IMR-90 (cell line): Measurements from ENCODE around the gene ARHGAP5. TPM values are rescaled to one million over a fixed set of nuclear protein-coding genes. Genes with fewer than 3 reads are reported as not detected.

Experiments used
- ATAC-seq: fragments of 200-7000 bp; cut with Tn5 transposase; 2 replicates; pipeline ENCODE4 v1.9.1; 2020; ENCODE audit warnings: low read depth, mild to moderate bottlenecking, moderate library complexity
- BruUV-seq: library from RNA; stranded (reverse); fragments of 400-500 nt; replicated peaks from 2 replicates; lab custom pipeline; 2021; lab: Mats Ljungman, UMichigan
- CTCF ChIA-PET: fragments of 300-600 bp; formaldehyde crosslinking; extraction: SDS; loops from one replicate; lab custom pipeline; 2021; ENCODE audit warnings: antibody characterized with exemption; lab: Yijun Ruan, JAX
- POLR2A ChIA-PET: fragments of 300-600 bp; sonication (Branson Sonifier 250); formaldehyde crosslinking; loops from one replicate; lab custom pipeline; 2022; ENCODE audit warnings: antibody characterized with exemption; ENCODE audit not compliant: unreplicated experiment; lab: Charles Lee
- DNase-seq: peaks from one replicate; pipeline ENCODE4 v3.0.0; 2013
- H2AFZ ChIP-seq: replicated peaks from 2 replicates; pipeline ENCODE3; 2013; ENCODE audit warnings: low read length, mild to moderate bottlenecking; ENCODE audit not compliant: poor library complexity
- H2AK5ac ChIP-seq: 2 replicates; pipeline ENCODE4 v1.6.1; 2013; ENCODE audit warnings: low read depth, low read length, inconsistent platforms
- H2AK9ac ChIP-seq: replicated peaks from 2 replicates; pipeline ENCODE3; 2013; ENCODE audit warnings: mild to moderate bottlenecking, low read depth, low read length, moderate library complexity; ENCODE audit not compliant: poor library complexity
- H2BK120ac ChIP-seq: 2 replicates; pipeline ENCODE4 v1.6.1; 2013; ENCODE audit warnings: low read depth, low read length, inconsistent platforms
- H2BK15ac ChIP-seq: 3 replicates; pipeline ENCODE4 v1.6.1; 2013; ENCODE audit warnings: low read depth, low read length, inconsistent platforms
- H2BK20ac ChIP-seq: 2 replicates; pipeline ENCODE4 v1.6.1; 2013; ENCODE audit warnings: low read depth, mild to moderate bottlenecking, inconsistent platforms, low read length, moderate library complexity
- H2BK5ac ChIP-seq: 2 replicates; pipeline ENCODE4 v1.6.1; 2013; ENCODE audit warnings: mild to moderate bottlenecking, low read depth, low read length, inconsistent platforms; ENCODE audit not compliant: poor library complexity, severe bottlenecking
- H3K14ac ChIP-seq: replicated peaks from 2 replicates; pipeline ENCODE4 v1.6.1; 2013; ENCODE audit warnings: low read depth, low read length, inconsistent platforms
- H3K18ac ChIP-seq: 2 replicates; pipeline ENCODE4 v1.6.1; 2013; ENCODE audit warnings: low read depth, low read length, control low read depth
- H3K23ac ChIP-seq: 2 replicates; pipeline ENCODE4 v1.6.1; 2013; ENCODE audit warnings: low read depth, low read length, inconsistent platforms
- H3K27ac ChIP-seq: 2 replicates; pipeline ENCODE4 v1.5.1; 2013; ENCODE audit warnings: mild to moderate bottlenecking, control low read depth, low read length; ENCODE audit not compliant: insufficient read depth
- H3K27me3 ChIP-seq: 2 replicates; pipeline ENCODE4 v1.6.1; 2013; ENCODE audit warnings: low read length; ENCODE audit not compliant: control insufficient read depth, insufficient read depth
- H3K36me3 ChIP-seq: 2 replicates; pipeline ENCODE4 v1.6.1; 2013; ENCODE audit warnings: low read length, mixed read lengths; ENCODE audit not compliant: control insufficient read depth, insufficient read depth
- H3K4ac ChIP-seq: 2 replicates; pipeline ENCODE4 v1.6.1; 2013; ENCODE audit warnings: low read depth, low read length, inconsistent platforms
- H3K4me1 ChIP-seq: 2 replicates; pipeline ENCODE4 v1.6.1; 2013; ENCODE audit warnings: low read length, mixed read lengths; ENCODE audit not compliant: control insufficient read depth, insufficient read depth
- H3K4me2 ChIP-seq: 2 replicates; pipeline ENCODE4 v1.6.1; 2013; ENCODE audit warnings: low read depth, mild to moderate bottlenecking, control low read depth, low read length, moderate library complexity
- H3K4me3 ChIP-seq: 2 replicates; pipeline ENCODE4 v1.5.1; 2013; ENCODE audit warnings: low read depth, mild to moderate bottlenecking, control low read depth, low read length, moderate library complexity; ENCODE audit not compliant: insufficient read depth
- H3K56ac ChIP-seq: 2 replicates; pipeline ENCODE4 v1.6.1; 2013; ENCODE audit warnings: low read length, inconsistent platforms; ENCODE audit not compliant: insufficient read depth; ENCODE audit errors: extremely low read depth
- H3K79me1 ChIP-seq, 2 experiments: 2 replicates each; pipeline ENCODE4 v1.6.1; 2013; ENCODE audit warnings: low read length in 2 of 2, inconsistent platforms in 1 of 2, low read depth in 1 of 2
- H3K9ac ChIP-seq: 2 replicates; pipeline ENCODE4 v1.6.1; 2013; ENCODE audit warnings: low read depth, low read length, control low read depth
- H3K9me1 ChIP-seq: 2 replicates; pipeline ENCODE4 v1.6.1; 2013; ENCODE audit warnings: low read length, inconsistent platforms; ENCODE audit not compliant: insufficient read depth
- H3K9me3 ChIP-seq: 2 replicates; pipeline ENCODE4 v1.6.1; 2013; ENCODE audit warnings: low read length; ENCODE audit not compliant: control insufficient read depth, insufficient read depth
- H4K20me1 ChIP-seq: 2 replicates; pipeline ENCODE4 v1.6.1; 2013; ENCODE audit warnings: low read length, inconsistent platforms; ENCODE audit not compliant: insufficient read depth
- H4K5ac ChIP-seq: 2 replicates; pipeline ENCODE4 v1.6.1; 2013; ENCODE audit warnings: mild to moderate bottlenecking, low read depth, low read length, control low read depth
- H4K8ac ChIP-seq, 2 experiments: 2 replicates each; pipeline ENCODE4 v1.6.1; 2013; ENCODE audit warnings: low read depth in 2 of 2, low read length in 2 of 2, control low read depth in 1 of 2, inconsistent platforms in 1 of 2
- H4K91ac ChIP-seq: 2 replicates; pipeline ENCODE4 v1.6.1; 2013; ENCODE audit warnings: low read depth, low read length, inconsistent platforms; ENCODE audit not compliant: insufficient read depth
- BHLHE40 ChIP-seq: fragments of 150-350 bp; IDR thresholded peaks from 2 replicates; pipeline ENCODE4 v1.6.1; 2016; ENCODE audit warnings: mild to moderate bottlenecking, low read depth, low read length
- CEBPB ChIP-seq: IDR thresholded peaks from 2 replicates; pipeline ENCODE4 v1.6.1; 2012; ENCODE audit warnings: low read depth, low read length, improper control_type of control experiment
- CHD1 ChIP-seq: IDR thresholded peaks from 2 replicates; pipeline ENCODE4 v1.6.1; 2012; ENCODE audit warnings: low read depth, low read length, improper control_type of control experiment
- CTCF ChIP-seq: conservative IDR thresholded peaks from 2 replicates; pipeline ENCODE4 v1.5.1; 2012; ENCODE audit warnings: mild to moderate bottlenecking, low read depth, low read length, improper control_type of control experiment
- FOS ChIP-seq: fragments of 150-350 bp; IDR thresholded peaks from 2 replicates; pipeline ENCODE4 v1.6.1; 2016; ENCODE audit warnings: low read depth, low read length
- MAFK ChIP-seq: IDR thresholded peaks from 2 replicates; pipeline ENCODE4 v1.6.1; 2012; ENCODE audit warnings: low read depth, low read length, improper control_type of control experiment
- MAZ ChIP-seq: IDR thresholded peaks from 2 replicates; pipeline ENCODE4 v1.6.1; 2012; ENCODE audit warnings: low read depth, mild to moderate bottlenecking, low read length, improper control_type of control experiment, moderate library complexity, borderline replicate concordance
- MXI1 ChIP-seq: IDR thresholded peaks from 2 replicates; pipeline ENCODE4 v1.6.1; 2012; ENCODE audit warnings: low read depth, mild to moderate bottlenecking, low read length, moderate library complexity, borderline replicate concordance
- NFE2L2 ChIP-seq: fragments of 150-350 bp; IDR thresholded peaks from 2 replicates; pipeline ENCODE4 v1.6.1; 2016; ENCODE audit warnings: low read depth, mild to moderate bottlenecking, low read length
- POLR2A ChIP-seq: IDR thresholded peaks from 2 replicates; pipeline ENCODE4 v1.6.1; 2012; ENCODE audit warnings: mild to moderate bottlenecking, low read depth, low read length
- RAD21 ChIP-seq: IDR thresholded peaks from 2 replicates; pipeline ENCODE4 v1.6.1; 2012; ENCODE audit warnings: low read length, improper control_type of control experiment
- RCOR1 ChIP-seq: IDR thresholded peaks from 2 replicates; pipeline ENCODE4 v1.6.1; 2012; ENCODE audit warnings: mild to moderate bottlenecking, low read length, improper control_type of control experiment; ENCODE audit not compliant: insufficient replicate concordance
- RFX5 ChIP-seq: IDR thresholded peaks from 2 replicates; pipeline ENCODE4 v1.8.0; 2012; ENCODE audit warnings: low read depth, mild to moderate bottlenecking, low read length, moderate library complexity
- SMC3 ChIP-seq: fragments of 150-350 bp; IDR thresholded peaks from 2 replicates; pipeline ENCODE4 v1.6.1; 2016; ENCODE audit warnings: low read depth, mild to moderate bottlenecking, antibody characterized with exemption, low read length, moderate library complexity
- USF2 ChIP-seq: fragments of 150-350 bp; IDR thresholded peaks from 2 replicates; pipeline ENCODE4 v1.6.1; 2017; ENCODE audit warnings: mild to moderate bottlenecking, antibody characterized with exemption, low read length, low read depth
- WGBS, 2 experiments: methylation state at CpG; one replicate each; pipeline versions ENCODE4 v1.1.5 to v1.1.7; 2013; ENCODE audit warnings: missing lambda C conversion rate in 2 of 2; ENCODE audit not compliant: insufficient read length in 1 of 2; ENCODE audit errors: extremely low coverage in 2 of 2; 5-methylcytosine and 5-hydroxymethylcytosine counted together
- dilution Hi-C: fragments of 300-500 bp; cut with HindIII; formaldehyde crosslinking; loops from one replicate; pipeline ENCODE4 v1.14.3; 2018; ENCODE audit warnings: low sequenced_read_pairs; ENCODE audit not compliant: unreplicated experiment
- in situ Hi-C: fragments of 300-500 bp; cut with MboI; formaldehyde crosslinking; loops from 3 replicates; pipeline ENCODE4 v1.14.3; 2019; ENCODE audit warnings: low sequenced_read_pairs, inconsistent platforms, mixed read lengths
- intact Hi-C: fragments of 100-400 bp; cut with micrococcal nuclease; formaldehyde crosslinking; loops from 2 replicates; pipeline ENCODE4 v1.10.0; 2022
- polyA plus RNA-seq, 3 experiments: library from polyadenylated mRNA; depleted of rRNA; stranded (reverse); fragments of >200 nt; gene quantifications; 2 replicates each; pipeline ENCODE4 v1.2.3, GENCODE V29; 2012; ENCODE audit warnings: low replicate concordance in 1 of 3
- total RNA-seq: library from RNA; depleted of rRNA; stranded (reverse); fragments of >200 nt; gene quantifications from 2 replicates; pipeline ENCODE4 v1.2.3, GENCODE V29; 2012

Gene ARHGAP5
- total and polyA plus RNA-seq, 2 of the 4 experiments (the other 2 are of a cell fraction) = 7.4 to 45.3 TPM

GRCh38 chr14:32073537-32074189 is 3.4 kb upstream of the ARHGAP5 start:
- Histone ChIP-seq H3K18ac (no peak overlapping the region), H2BK5ac (no peak overlapping the region), H3K9me3 (no peaks in the 10 kb centered on the region), H3K23ac (no peak overlapping the region), H2BK120ac (no peak overlapping the region), H3K56ac (no peak overlapping the region), H3K14ac (no peak overlapping the region), H4K20me1 (peaks cover 10% of the 10 kb centered on the region), H3K4me1 (no peaks in the 10 kb centered on the region), H3K79me1 (peaks cover 6 to 7% of the 10 kb centered on the region in 2 experiments; a peak in 3 of 4 replicates), H3K9ac (no peak overlapping the region), H2AFZ (no peak overlapping the region), H3K4ac (no peak overlapping the region), H3K27me3 (no peaks in the 10 kb centered on the region; the same call in 1 of the 2 replicates), H2BK20ac (no peak overlapping the region), H2AK9ac (no peak overlapping the region), H4K5ac (no peak overlapping the region), H3K4me2 (no peak overlapping the region), H3K27ac (no peak overlapping the region), H2BK15ac (no peak overlapping the region), H4K91ac (no peak overlapping the region), H3K36me3 (no peaks in the 10 kb centered on the region), H3K4me3 (no peak overlapping the region), H2AK5ac (no peak overlapping the region), H4K8ac (no peak overlapping the region), H3K9me1 (no peaks in the 10 kb centered on the region)
- POLR2A ChIA-PET = no interaction called here
- intact Hi-C loops (loop anchor here (1.0 to 5.0 kb wide), 3 partner anchors 179 to 561 kb away; no protein-coding TSS in a partner anchor), dilution Hi-C loops (no loop called here), in situ Hi-C loops (loop anchor here (5.0 kb wide), 1 partner anchor 394 kb away; no protein-coding TSS in a partner anchor)
- CTCF ChIA-PET = interaction anchor here (0.6 to 1.2 kb wide), 9 partner anchors 70 to 200 kb away, joined by 3 to 4 read pairs (median 3); no protein-coding TSS in a partner anchor
- WGBS, 2 experiments = no CpG with 5 or more reads among the region's 6 CpGs
- ATAC-seq (no peak), DNase-seq (peak; percentile 82)
- BruUV-seq = no TSS peak
- no peak for TF ChIP-seq NFE2L2
- no peak for TF ChIP-seq BHLHE40
- TF ChIP-seq USF2 = no peak
- no peak for TF ChIP-seq RFX5
- peak; percentile 81 for TF ChIP-seq CTCF
- TF ChIP-seq SMC3 = peak; percentile 88
- TF ChIP-seq POLR2A = no peak
- TF ChIP-seq MAZ = no peak
- TF ChIP-seq FOS = no peak
- no peak for TF ChIP-seq MXI1
- TF ChIP-seq RCOR1 = no peak
- no peak for TF ChIP-seq MAFK
- TF ChIP-seq CEBPB = no peak
- TF ChIP-seq RAD21 = peak; percentile 76
- no peak for TF ChIP-seq CHD1
